HG03097 (cell line): Measurements from ENCODE around the gene RGS11.
"Not testable (repeated sequence)": the region's sequence is repeated elsewhere in the genome, so short reads cannot be mapped to it uniquely, and the experiment has no call there.

ENCODE experiments used
- ATAC-seq: cut with Tn5 transposase; IDR thresholded peaks from one replicate; pipeline ENCODE4 v1.9.1; 2021; ENCODE audit not compliant: unreplicated experiment, low FRiP score

RGS11 gene

DNA sequence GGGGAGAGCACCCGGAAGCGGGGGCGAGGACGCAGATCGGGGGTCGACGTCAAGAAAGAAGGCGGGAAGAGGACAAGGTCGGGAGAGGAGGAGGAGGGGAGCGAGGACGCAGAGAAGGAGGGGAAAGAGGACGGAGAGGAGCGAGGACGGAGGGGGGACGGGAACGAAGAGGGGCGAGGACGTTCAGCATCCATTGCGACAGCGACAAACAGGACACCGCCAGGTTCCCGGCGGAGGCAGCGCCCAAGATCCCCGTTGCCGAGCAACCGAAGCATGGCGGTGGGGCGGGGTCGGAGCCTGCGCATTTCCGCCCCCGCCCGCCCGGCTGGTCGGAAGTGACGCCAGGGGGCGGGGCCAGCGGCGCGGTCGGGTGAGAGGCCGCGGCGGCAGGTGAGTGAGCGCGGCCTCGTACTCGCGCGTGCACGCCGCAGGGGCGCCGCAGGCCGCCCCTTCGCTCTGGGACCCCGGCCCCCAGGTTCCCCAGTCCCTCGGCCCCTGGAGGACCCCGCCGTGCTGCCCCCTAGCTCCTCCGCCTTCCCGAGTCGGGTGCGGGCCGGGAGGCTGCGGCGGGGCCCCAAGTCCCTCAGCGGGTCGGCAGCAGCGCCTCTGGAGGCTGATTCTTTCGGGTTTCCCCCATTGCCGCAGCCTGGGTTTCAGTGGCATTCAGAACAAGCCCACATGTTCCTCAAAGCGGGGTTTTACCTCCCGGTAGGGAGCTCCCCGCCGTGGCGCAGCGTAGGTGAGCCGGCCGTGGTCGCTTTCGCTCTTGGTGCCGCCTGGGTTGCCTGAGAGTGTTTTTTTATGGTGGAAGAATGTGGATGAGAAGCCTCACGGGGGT, 41.1 kb downstream of the RGS11 start, which contains the start of gene FAM234A:
TSS of gene FAM234A (plus strand) at position 354 of the 838 bp plus-strand sequence. CDS start 19,593 bp downstream, outside the sequence.
- ATAC-seq = peak; percentile 84

DNA sequence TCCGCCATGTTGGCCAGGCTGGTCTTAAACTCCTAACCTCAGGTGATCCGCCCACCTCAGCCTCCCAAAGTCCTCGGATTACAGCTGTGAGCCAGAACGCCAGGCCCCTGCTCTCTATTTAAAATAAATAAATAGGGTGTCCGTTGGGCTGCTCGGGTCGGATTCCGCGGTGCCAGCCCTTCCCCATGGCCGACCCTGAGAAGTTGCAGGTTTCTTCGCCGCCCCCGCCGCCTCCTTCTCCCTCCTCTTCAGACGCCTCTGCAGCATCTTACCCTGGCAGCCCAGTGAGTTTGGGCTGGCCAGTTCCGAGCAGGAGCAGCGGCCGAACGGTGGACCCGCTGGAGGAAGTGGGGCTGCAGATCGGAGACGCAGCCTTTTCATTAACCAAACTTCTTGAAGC, 44.8 kb downstream of the RGS11 start:
- no peak for ATAC-seq

- ATAC-seq = not testable (repeated sequence)
Observed at GRCh38 chr16:230351-230750, 45.4 kb downstream of the RGS11 start.

GRCh38 chr16:229731-230281, 45.9 kb downstream of the RGS11 start:
- no peak for ATAC-seq

DNA sequence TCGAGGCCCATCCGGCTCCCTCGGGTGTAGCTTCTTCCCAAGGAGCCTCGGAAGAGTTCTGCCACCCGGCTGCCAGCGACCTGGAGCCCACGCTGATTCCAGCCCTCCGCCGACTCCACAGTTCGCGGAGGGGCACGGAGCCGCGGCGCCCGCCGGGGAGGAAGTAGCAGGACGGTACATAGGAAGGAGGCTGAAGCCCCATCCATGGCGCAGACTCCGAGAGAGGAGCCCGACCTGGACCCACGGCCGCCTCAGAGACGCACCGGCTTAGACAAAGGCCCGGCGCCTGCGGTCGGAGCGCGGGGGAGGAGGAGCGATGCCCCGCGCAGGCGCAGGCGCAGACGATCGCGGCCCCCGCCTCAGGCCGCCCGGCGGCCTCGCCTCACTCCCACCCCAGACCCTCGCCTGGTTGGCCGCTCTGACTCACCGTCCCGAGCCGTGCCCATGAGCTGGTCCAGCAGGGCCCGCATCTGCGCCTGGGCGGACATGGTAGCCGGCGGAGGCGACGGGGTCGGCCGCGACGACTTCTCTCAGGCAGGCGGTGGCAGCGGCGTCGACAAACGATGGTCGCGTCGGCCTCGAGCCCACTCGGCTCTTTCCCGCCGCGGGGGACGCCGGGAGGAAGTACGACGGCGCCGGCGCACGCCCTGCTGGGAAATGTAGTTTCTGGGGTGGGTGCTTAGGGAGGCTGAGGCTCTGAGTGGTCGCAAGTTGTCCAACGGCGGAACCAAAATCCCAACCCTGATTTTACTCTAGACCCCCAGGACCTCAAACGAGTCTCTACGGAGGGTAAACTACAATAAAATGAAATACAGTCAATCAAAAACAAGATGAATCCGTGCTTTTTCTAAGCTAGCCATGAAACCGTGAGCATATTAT, 46.7 kb downstream of the RGS11 start, which contains the start of gene LUC7L:
TSS of gene LUC7L (minus strand) at position 598 of the 879 bp plus-strand sequence. CDS start at position 488, 110 bp downstream.
- ATAC-seq = peak; percentile 77

GRCh38 chr16:228151-228851, 47.4 kb downstream of the RGS11 start:
- peak; percentile 13 for ATAC-seq

- ATAC-seq = no peak
Observed at GRCh38 chr16:220021-220420, 55.7 kb downstream of the RGS11 start.
